Right renal cortex interstitium (tissue), 3 donors: ENCODE data around the gene SEC11A. TPM values are rescaled to one million over a fixed set of nuclear protein-coding genes. Genes with fewer than 3 reads are reported as not detected.
A peak's percentile ranks its signal among the peaks of the same experiment; 100 is the strongest.
"Not testable (repeated sequence)": the region's sequence is repeated elsewhere in the genome, so short reads cannot be mapped to it uniquely, and the experiment has no call there.

Experiments used
- DNase-seq, 3 donors: peaks; one replicate each; pipeline ENCODE4 v3.0.0-alpha.2; 2013; ENCODE audit warnings: low read depth in 3 of 3, low spot score in 2 of 3
- polyA plus RNA-seq, 3 donors: library from polyadenylated mRNA; unstranded; fragments of 120-200 nt; gene quantifications; one replicate each; pipeline ENCODE4 v1.2.1, GENCODE V29; 2013; ENCODE audit not compliant: insufficient read length in 3 of 3

SEC11A gene
- polyA plus RNA-seq, 3 donors, result 292 to 327 (median 312) TPM

DNA sequence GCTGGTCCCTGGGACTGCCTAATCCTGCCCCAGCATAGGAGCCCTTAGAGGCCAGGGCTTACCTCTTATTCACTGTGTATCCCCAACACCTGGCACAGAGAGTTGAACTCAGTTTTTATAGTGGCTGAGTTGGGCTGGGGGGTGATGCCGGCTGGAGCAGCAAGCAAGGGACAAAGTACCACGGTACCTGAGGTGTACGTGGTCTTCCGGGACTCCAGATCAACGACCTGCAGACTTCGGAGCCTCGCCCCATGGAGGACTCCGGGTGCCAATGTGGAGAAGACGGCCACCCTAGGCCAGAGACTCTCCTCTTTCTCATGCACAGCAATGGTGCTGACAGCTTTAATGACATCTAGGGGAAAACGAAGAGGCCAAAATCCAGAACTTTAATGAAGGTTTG is 69.9 kb downstream of the SEC11A start:
- DNase-seq, result no peak

- no peak for DNase-seq
These were observed 70.4 kb downstream of the SEC11A start for GRCh38 chr15:84645496-84645895.

- DNase-seq, result no peak
These were observed 72.1 kb downstream of the SEC11A start for GRCh38 chr15:84643838-84644237.

- not testable (repeated sequence) for DNase-seq
These were observed 73.3 kb downstream of the SEC11A start for GRCh38 chr15:84642640-84643039.

GRCh38 chr15:84641871-84642270 is 74.1 kb downstream of the SEC11A start:
- not testable (repeated sequence) for DNase-seq

GRCh38 chr15:84638103-84638502 is 77.8 kb downstream of the SEC11A start:
- no peak for DNase-seq

DNA sequence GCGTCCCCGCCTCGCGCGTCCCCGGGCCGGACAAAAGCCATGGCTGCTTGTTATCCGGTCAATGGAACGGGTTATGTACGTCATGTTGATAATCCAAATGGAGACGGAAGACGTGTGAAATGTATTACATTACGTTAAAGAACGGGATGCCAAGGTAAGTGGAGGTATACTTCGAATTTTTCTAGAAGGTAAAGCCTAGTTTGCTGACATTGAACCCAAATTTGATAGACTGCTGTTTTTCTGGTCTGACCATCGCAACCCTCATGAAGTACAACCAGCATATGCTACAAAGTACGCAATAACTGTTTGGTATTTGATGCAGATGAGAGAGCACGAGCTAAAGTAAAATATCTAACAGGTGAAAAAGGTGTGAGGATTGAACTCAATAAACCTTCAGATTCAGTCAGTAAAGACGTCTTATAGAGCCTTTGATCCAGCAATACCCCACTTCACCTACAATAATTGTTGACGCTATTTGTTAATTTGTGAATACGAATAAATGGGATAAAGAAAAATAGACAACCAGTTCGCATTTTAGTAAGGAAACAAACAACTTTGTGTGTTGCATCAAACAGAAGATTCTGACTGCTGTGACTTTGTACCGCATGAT is 81.6 kb downstream of the SEC11A start:
- no peak for DNase-seq

GRCh38 chr15:84633311-84634227 is 82.4 kb downstream of the SEC11A start:
- DNase-seq, result peak; percentile 27 to 58 (median 49)

- DNase-seq, result no peak
These were observed 84.2 kb downstream of the SEC11A start for GRCh38 chr15:84631706-84632272.

GRCh38 chr15:84629033-84629432 is 86.9 kb downstream of the SEC11A start:
- DNase-seq, result no peak

GRCh38 chr15:84625123-84625522 is 90.8 kb downstream of the SEC11A start:
- DNase-seq, result no peak

DNA sequence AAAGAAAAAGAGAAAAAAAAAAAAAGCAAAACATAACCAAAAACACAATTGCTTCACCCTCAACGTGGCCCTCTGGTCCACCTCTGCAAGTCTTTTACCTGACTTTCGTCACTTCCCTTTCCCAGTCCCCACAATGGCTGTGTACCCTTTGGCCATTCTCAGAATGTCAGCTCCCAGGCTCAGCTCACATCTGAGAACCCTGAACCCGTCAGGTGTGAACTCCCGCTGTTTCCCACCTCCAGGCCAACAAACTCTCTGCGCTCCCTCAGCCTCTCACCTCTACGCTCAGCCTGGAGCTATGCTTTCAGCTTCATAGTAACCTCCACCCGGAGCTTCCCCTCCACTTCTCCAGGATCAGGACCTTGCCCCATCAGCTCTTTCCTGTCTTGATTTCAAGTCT is 91.6 kb downstream of the SEC11A start:
- no peak for DNase-seq

- DNase-seq, result no peak
These were observed 94.5 kb downstream of the SEC11A start for GRCh38 chr15:84621358-84621979.

- no peak for DNase-seq
These were observed 95.3 kb downstream of the SEC11A start for GRCh38 chr15:84620626-84621025.

Other genes with a start within 250 kb of the SEC11A start
- gene ZSCAN2, start 115.1 kb downstream of the SEC11A start, polyA plus RNA-seq, result 10 to 100 TPM; 29.2 to 30.6 (median 30.1) TPM
- 10 to 100 TPM; 35.4 to 40.1 (median 37.4) TPM for gene WDR73, start 61.9 kb downstream of the SEC11A start, polyA plus RNA-seq
- 1 to 10 TPM; 4.0 to 5.8 (median 4.3) TPM for gene NMB, start 57.9 kb downstream of the SEC11A start, polyA plus RNA-seq
- gene ZNF592, start 32.5 kb upstream of the SEC11A start, polyA plus RNA-seq, result 10 to 100 TPM; 26.8 to 28.4 (median 27.8) TPM
- 10 to 100 TPM; 12.5 to 15.9 (median 13.5) TPM for gene ALPK3, start 101.2 kb upstream of the SEC11A start, polyA plus RNA-seq
- gene SLC28A1, start 168.5 kb upstream of the SEC11A start, polyA plus RNA-seq, result 1 to 10 TPM; 4.7 to 7.4 (median 5.3) TPM